HG03064 (cell line): ENCODE data around the gene CCDC61.

Experiments
- ATAC-seq: cut with Tn5 transposase; IDR thresholded peaks from one replicate; pipeline ENCODE4 v1.9.1; 2021; ENCODE audit warnings: low read depth; ENCODE audit not compliant: unreplicated experiment

Gene CCDC61

GRCh38 chr19:45973553-45974338, 21.5 kb upstream of the CCDC61 start, which contains the start of gene NOVA2:
Gene NOVA2, minus strand, starts transcription at chr19:45973865. Its CDS starts 514 bp downstream, at chr19:45973351.
- no peak for ATAC-seq

- ATAC-seq, result no peak
Observed at GRCh38 chr19:45975306-45976070, 19.8 kb upstream of the CCDC61 start.

DNA sequence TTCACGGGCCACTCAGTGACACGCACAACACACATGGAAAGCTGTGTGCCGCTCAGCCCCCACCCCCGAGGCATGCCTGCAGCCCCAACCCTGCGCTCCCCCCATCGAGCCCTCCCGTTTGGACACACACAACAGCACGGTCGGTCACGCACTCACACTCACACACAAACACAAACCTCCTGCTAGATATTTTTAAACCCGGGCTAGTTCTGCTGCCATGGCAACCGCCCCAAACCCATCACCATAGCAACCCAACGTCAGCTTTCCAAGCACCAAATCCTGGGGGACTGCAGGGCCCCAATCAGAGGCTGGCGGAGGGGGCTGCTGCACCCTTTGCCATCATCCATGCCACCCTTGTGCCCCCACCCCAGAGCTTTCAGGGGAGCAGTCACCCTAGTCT, 19.1 kb upstream of the CCDC61 start:
- ATAC-seq, result no peak

GRCh38 chr19:45978156-45978555, 17.1 kb upstream of the CCDC61 start:
- no peak for ATAC-seq

DNA sequence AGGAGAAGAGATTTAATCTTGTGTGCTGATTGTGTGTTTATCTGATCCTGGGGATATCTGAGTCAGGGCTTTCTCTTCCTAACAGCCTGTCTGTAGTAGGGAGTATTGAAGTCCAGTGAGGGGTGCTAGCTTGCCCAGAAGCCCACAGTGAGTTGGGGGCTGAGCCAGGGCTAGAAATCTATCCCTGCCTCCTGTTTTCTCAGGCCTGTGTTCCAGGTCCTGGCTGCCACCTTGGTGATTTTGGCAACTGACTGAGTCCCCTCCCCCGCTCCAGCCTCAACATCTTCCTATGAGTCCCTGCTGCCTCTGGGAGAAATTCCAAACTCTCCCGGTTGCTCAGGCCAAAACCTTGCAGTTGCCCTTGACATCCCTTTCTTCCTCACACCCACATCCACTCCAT, 13.9 kb upstream of the CCDC61 start:
- ATAC-seq, result no peak

GRCh38 chr19:45985321-45985720, 9.9 kb upstream of the CCDC61 start:
- ATAC-seq, result no peak

DNA sequence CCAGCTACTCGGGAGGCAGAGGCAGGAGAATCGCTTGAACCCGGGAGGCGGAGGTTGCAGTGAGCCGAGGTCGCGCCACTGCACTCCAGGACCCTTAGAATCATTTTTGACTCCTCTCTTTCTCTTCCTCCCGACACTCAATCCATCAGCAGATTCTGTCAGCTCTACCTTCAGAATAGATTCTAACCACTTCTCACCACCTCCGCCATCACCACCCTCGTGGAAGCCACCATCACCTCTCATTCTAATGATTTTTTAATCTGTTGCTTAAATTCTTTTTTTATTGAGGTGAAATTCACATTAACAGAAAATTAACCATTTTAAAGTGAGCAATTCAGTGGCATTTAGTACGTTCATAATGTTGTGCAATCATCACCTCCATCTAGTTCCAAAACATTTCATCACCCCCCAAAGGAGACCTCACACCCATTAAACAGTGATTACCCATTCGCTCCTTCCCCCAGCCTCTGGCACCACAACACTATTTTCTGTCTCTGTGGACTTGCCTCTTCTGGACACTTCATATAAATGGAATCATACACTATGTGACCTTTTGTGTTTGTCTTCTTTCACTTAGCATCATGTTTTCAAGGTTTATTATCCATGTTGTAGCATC, 5.0 kb upstream of the CCDC61 start:
- no peak for ATAC-seq

- no peak for ATAC-seq
Observed at GRCh38 chr19:45994456-45994997, 740 bp upstream of the CCDC61 start.

GRCh38 chr19:45995715-45996385, 583 bp downstream of the CCDC61 start:
- no peak for ATAC-seq

DNA sequence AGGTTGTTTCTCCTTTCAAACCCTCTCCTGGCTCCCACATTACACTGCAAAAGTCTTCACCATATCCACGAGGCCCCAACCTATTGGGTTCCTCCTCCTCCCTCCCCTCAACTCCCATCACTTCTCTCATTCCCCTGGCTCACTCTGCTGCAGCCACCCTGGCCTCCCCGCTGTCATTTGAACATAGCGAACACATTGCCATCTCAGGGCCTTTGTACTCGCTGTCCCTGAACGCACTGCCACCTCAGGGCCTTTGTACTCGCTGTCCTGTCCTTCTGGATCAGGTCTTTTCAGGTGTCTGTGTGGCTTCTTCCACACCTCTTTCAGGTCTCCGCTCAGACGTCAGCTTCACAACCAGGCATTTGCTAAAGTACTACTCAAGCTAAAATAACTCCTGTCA, 1.7 kb downstream of the CCDC61 start:
- ATAC-seq, result no peak

- no peak for ATAC-seq
Observed at GRCh38 chr19:45998834-45999233, 3.6 kb downstream of the CCDC61 start.

GRCh38 chr19:45999653-46000121, 4.4 kb downstream of the CCDC61 start:
- ATAC-seq, result no peak

GRCh38 chr19:46000491-46001246, 5.4 kb downstream of the CCDC61 start:
- ATAC-seq, result no peak

DNA sequence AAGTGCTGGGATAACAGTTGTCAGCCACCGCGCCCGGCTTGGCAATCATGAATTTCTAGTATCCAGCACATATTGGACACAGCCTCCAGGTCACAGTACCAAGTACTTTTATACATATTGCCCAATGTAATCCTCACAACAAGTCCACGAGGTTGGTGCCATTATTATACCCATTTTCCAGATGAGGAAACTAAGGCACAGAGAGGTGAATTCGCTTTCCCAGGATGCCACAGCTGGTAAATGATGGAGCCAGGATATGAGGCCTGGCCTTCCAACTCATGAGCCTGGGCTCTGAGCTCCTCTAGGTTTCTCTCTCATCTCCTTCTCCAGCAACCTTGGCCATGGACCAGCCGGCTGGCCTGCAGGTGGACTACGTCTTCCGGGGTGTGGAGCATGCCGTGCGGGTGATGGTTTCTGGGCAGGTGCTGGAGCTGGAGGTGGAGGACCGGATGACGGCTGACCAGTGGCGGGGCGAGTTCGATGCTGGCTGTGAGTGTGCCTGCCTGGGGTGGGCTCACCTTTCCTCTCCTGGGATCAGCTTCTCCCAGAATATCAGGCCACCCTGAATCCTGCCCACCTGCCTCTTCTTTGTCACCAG, 7.5 kb downstream of the CCDC61 start:
- ATAC-seq, result no peak

- no peak for ATAC-seq
Observed at GRCh38 chr19:46006411-46006810, 11.1 kb downstream of the CCDC61 start.

DNA sequence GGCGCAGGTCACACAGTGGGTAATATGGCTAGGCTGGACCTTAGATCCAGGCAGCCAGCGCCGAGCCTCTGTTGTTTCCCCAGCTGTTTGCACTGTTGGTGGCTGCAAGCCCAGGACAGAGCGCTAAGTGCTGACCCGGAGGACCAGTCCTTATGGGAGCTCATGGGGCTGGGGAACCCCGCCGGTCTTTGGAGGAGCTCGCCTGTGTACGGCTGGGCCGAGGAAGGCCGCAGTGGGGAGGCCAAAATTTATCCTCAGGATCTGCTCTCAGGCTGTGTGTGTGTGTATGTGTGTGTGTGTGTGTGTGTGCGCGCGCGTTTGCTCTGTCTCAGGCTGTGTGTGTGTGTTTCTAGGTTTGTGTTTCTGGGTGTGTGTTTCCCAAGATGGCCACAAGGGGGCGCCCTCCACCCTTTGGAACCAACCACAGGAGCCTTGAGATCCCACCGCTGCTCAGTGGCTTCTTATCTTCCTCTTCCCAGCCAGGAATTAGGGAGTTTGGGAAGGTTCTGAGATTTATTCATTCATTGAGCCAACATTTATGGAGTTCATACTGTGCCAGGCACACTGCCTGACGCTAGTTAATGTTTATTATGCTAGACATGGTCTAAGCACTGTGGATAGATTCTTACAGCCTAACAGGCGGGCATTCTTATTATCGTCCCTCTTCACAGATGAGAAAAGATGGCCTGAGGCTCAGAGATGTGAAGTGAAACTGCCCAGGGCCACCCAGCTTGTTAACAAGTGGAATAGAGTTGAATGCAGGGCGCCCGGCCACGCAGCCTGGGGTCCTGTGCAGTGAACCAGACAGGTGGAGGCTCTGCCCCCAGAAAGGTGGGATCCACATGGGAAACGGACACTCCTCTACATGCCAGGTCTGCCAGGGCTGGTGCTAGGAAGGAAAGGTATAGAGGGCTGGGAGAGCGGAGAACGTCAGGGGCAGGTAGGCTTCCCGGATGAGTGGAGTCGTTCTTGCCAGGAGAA, 14.6 kb downstream of the CCDC61 start:
- ATAC-seq, result no peak

DNA sequence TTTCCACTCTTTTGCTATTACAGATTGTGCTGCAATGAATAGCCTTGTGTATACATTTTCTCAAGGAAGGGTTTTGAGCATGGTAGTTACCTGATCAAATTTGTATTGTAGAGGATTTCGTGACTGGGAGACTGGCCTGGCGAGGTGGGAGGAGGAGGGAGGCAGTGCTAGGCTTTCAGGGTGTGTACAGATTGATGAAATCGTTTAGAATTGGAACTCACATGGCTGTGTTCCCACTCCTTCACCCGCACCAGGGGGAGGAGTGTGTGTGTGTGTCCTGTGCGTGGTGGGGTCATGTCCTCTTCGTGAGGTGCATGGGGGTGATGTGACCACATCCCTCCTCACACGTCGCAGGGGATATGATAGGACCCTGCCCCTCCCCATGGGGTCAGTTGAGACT, 19.3 kb downstream of the CCDC61 start:
- no peak for ATAC-seq
